ENCODE measurements around the gene SMIM29.

The SMIM29 gene

GRCh38 chr6:34239893-34240292 lies 8.9 kb downstream of the SMIM29 start:
- DNase-seq = no peak

GRCh38 chr6:34239500-34239825 lies 9.3 kb downstream of the SMIM29 start:
- DNase-seq = peak; percentile 73

GRCh38 chr6:34238585-34239499 lies 10.0 kb downstream of the SMIM29 start:
- DNase-seq = peak; percentile 76

- peak; percentile 86 for DNase-seq
Observed at GRCh38 chr6:34237722-34238584, 10.9 kb downstream of the SMIM29 start.

GRCh38 chr6:34237316-34237721 lies 11.5 kb downstream of the SMIM29 start:
- peak; percentile 52 for DNase-seq

GRCh38 chr6:34236443-34237315 lies 12.1 kb downstream of the SMIM29 start, which contains the start of gene HMGA1:
Gene HMGA1, plus strand, starts transcription at chr6:34236873. Its CDS starts 3,908 bp downstream, at chr6:34240781.
- DNase-seq = peak; percentile 98

- DNase-seq = peak; percentile 55
Observed at GRCh38 chr6:34236131-34236442, 12.7 kb downstream of the SMIM29 start.

- DNase-seq = no peak
Observed at GRCh38 chr6:34235307-34236130, 13.3 kb downstream of the SMIM29 start.

GRCh38 chr6:34234667-34235306 lies 14.0 kb downstream of the SMIM29 start:
- no peak for DNase-seq

- no peak for DNase-seq
Observed at GRCh38 chr6:34233867-34234266, 14.9 kb downstream of the SMIM29 start.

GRCh38 chr6:34232901-34233300 lies 15.9 kb downstream of the SMIM29 start:
- no peak for DNase-seq

GRCh38 chr6:34231566-34232336 lies 17.1 kb downstream of the SMIM29 start:
- no peak for DNase-seq

GRCh38 chr6:34230653-34231371 lies 18.0 kb downstream of the SMIM29 start:
- no peak for DNase-seq

GRCh38 chr6:34229877-34230276 lies 18.9 kb downstream of the SMIM29 start:
- DNase-seq = no peak

- no peak for DNase-seq
Observed at GRCh38 chr6:34227761-34228421, 20.9 kb downstream of the SMIM29 start.

- DNase-seq = no peak
Observed at GRCh38 chr6:34226731-34227586, 21.8 kb downstream of the SMIM29 start.

- DNase-seq = no peak
Observed at GRCh38 chr6:34226066-34226465, 22.7 kb downstream of the SMIM29 start.

GRCh38 chr6:34225551-34225950 lies 23.3 kb downstream of the SMIM29 start:
- DNase-seq = no peak
